Stimulated activated CD8-positive, alpha-beta memory T cell treated with anti-CD3 and anti-CD28 coated beads, Interleukin-12 subunit alpha, Interleukin-12 subunit beta, amount 100 ng/mL, for 24 hours (primary cell): ENCODE data around the gene RBFOX1.

Experiments
- DNase-seq: peaks from one replicate; pipeline ENCODE4 v3.0.0-alpha.2; 2020; ENCODE audit errors: extremely low read depth

The RBFOX1 gene

DNA sequence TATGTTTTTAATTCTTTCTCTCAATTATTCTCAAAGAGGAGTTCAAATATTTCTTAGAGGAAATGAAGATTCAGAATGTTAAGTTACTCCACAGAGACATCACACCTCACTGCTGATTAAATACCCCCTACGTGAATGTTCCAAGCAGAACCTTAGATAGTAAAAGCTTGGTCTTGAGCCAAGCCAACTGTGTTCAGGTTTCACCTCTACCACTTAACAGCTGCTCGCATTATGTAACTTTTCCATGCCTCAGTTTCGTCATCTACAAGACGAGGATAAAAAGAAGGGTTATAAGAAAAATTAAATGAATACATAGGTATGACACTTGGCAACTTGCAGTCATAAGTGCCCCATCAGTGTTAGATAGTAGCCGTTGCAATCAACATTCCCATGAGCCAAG lies 356.2 kb downstream of the RBFOX1 start:
- no peak for DNase-seq

DNA sequence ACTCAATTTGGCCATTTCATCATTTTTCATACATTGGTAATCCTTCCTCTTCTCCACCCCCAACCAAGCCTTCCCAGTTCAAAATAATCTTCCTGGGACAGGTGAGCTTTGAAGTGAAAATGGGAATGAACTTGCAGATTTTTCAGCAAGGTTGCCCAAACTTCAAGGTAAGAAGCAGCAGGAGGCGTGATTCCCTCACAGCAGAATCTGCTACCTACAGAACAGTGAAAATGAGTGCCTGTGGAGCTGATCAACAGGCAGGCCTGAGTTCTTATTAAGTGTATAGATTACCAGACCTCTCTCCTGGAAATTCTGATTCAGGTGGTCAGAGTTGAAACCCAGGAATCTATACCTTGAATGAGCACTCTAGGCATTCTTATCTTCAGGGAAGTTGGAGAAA lies 356.6 kb downstream of the RBFOX1 start:
- no peak for DNase-seq

DNA sequence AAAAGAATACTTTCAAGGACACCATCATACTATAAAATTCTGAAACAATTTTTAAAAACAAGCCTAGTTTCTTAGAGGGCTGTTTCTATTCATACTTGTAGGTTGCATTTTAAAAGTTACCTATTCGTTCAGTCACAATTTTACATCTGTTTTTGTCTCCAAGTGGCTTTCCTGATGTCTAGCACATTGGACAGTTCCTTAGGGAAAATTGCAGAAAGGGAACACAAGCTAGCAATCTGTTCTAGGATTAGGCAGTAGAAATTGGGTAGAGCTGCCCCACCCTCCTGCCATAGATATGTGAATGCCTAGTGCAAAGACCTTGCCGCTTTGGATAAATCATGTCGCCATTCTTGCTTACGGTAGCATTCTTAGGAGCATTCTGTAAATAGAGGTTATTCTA lies 358.9 kb downstream of the RBFOX1 start:
- DNase-seq = no peak

DNA sequence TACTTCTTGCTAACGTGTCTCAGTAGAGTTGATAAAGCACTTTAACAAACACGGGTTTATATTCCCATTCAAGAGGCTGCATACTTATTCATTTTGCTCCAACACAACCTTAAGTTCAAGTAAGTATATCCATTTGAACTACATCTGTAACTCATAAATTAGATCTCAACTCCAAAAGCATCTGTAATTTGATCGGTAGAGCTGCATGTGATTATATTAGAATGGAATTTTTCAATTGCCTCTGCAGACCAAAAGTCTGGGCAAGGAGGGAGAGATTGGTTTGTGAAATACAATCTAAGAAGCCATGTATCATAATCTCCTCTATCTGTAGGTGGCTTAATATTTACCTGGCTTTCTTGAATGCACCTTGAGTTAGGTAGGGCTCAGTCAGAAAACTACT lies 371.0 kb downstream of the RBFOX1 start:
- no peak for DNase-seq

DNA sequence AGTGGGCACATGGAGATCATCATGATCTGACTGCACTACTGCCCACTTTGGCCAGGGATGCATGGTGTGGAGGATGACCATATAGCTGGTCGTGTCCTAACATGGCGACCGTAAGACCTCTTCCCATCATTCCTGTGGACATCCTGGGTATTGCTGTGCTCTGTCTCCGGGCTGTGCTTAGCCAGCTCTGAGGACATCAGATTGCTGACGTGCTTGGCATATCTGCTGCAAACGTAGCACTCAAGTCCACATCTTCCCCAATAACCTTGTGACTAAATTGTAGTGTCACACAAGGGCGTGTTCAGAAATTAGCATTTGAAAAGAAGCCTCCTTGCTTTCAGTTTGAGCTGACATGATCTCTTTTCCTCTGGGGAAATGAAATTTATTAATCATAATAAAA lies 373.2 kb downstream of the RBFOX1 start:
- no peak for DNase-seq

DNA sequence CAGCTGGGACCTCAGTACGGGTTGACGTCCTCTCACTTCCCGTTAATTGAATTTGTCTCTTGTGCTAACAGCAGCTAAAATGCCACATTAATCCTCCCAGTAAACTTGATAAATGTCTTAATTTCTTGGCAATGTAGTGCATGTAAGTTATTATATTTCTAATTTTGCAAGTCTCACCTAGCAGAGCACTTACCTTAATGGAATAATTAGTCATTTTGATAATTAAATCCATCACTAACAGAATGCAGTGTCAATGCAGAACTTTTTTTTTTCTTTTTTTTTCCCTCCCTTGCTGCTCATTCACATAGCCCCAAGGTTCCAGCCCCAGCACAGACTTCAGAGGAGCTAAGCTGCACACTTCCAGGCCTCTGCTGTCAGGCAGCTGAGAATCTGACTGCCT lies 376.5 kb downstream of the RBFOX1 start:
- DNase-seq = no peak

DNA sequence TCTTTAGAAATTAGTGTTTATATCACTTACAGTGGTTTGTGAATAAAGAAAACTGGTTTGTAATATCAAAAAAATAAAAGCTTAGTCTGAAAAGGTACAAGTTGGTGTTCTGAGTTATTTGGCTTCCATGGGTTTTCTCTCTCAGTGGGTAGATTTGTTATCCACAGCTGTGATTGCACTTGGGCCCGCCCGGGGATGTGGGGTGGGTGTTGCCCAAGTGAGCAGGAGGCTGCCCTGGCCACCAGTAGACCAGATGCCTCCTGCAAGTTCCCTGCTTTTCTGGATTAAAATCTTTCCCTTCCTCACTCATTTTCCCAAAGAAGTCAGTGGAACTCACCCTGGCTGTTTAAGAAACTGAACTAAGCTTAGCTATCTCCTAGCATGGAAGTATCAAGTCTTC lies 380.6 kb downstream of the RBFOX1 start:
- DNase-seq = no peak

DNA sequence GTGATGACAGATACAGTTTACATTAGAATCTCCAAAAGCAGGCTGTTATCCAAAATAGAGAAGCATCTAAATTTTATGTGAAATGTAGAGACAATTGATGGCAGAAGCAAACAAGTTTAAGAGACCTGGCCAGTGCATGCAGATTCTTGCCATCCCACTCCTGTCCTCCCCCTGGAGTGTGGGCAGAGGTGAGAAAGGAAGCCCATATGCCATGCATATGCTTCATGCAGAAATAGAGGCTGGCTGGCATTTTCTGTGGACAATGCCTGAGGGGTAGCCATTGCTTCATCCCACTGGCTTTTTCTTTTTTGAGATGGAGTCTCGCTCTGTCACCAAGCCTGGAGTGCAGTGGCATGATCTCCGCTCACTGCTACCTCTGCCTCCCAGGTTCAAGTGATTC lies 382.1 kb downstream of the RBFOX1 start:
- no peak for DNase-seq

DNA sequence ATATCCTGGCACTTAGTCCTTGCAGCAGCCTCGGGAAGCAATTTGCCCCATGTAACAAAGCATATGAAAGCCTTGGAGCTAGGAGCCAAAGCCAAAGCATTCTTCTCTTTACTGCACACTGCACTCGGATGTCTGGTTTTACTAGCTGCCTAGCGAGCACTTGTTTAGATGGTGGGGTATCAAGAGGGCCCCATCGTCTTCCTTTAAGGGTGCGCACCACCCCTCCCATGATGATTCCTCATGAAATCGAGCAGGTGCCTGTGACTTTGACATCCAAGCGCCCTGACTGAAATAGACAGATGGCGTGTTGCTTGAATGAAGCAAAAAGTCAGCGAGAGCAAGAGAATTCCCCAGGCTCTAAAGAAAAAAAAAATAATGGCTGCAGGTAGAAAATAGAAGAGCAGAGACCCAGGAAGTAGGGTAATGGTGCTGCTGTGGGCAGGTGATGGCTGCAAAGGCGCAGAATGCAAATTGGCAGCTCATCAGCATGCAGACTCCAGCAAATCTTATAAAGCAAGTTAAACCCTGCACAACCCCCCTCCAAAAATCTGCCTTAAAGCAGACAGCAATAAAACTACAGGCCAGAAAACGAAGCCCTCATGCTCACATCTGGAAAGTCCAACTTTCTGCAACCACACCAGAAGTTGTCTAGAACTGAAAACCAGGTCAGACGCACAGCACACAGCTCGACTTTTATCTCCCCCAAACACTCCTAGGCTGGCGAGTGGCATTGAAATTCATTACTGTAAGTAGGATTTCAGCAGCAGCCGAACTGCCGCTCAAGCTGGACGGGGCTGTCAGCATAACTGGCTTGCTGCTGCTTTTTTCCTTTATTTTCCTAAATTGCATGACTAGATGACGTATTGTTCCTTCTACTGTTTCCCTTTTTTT lies 384.3 kb downstream of the RBFOX1 start:
- DNase-seq = no peak

DNA sequence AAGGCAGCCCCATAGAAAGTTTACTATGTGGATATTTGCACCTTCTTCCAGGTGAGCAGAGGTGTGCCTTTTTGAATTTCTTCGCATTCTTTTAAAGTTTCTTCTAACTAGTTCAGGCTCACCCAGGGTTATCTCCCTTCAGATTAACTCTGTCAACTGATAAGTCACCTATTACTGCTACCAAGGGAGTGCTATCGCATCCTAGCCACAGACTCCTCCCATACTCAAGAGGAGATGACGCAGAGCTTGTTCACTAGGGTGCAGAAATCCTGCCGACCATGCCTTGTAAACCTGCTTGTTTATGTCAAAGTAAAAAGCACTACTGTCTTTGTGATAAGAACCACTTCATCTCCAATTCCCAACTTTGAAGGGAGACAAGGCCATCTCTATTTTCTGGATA lies 390.1 kb downstream of the RBFOX1 start:
- DNase-seq = no peak

DNA sequence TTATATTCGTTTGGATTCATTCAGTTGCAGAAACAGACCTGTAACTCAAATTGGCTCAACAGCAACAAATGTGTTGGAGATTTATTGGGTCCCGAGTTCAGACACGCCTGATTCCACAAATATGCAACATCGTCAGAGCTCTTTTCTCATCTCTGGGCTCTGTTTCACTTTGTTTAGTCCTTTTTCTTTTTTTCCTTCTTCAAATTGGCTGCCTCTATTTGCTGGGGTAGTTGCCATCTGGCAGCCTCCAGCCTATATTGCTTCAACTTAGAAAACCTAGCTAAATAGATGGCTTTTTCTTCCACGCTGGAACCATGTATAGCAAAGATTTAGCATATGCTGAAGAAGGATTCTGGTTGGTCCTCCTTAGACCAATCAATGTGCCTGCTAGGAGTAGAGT lies 398.5 kb downstream of the RBFOX1 start:
- no peak for DNase-seq

DNA sequence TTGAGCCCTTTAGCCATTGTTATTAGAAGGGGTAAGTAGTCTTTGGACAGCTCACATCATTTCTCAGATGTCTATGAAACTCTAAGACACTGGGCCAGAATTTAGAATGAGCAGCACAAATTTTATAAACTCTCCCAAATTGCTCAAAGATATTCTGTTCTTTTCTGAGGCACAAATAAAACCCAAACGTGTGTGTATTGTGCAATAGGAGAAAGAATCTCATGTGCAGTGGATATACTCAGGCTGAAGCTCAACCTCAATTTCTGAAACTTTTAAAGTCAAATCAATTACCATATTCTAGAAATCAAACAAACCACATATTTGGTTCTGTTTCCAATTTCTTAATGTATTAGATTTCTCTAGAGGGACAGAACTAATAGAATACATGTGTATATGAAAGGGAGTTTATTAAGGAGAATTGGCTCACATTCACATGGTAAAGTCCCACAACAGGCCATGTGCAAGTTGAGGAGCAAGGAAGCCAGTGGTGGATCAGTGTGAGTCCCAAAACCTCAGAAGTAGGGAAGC lies 403.6 kb downstream of the RBFOX1 start:
- DNase-seq = no peak

DNA sequence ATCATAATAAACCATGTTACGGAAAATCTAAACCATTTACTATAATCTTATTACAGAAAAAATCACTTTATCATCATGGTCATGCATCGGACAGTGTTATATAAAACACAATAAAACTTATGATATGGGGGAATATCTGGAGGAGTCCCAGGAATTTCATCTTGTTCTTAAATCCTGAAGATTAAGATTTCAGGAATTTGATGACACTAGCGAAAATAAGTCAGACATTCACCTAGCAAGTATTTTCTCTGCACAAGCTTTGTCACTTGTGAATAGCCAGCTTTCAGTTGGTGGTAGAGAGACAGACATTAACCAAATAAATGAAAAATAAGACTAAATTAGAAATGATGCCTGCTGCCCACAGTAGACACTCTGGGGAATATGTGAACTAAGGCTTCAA lies 410.0 kb downstream of the RBFOX1 start:
- DNase-seq = no peak

DNA sequence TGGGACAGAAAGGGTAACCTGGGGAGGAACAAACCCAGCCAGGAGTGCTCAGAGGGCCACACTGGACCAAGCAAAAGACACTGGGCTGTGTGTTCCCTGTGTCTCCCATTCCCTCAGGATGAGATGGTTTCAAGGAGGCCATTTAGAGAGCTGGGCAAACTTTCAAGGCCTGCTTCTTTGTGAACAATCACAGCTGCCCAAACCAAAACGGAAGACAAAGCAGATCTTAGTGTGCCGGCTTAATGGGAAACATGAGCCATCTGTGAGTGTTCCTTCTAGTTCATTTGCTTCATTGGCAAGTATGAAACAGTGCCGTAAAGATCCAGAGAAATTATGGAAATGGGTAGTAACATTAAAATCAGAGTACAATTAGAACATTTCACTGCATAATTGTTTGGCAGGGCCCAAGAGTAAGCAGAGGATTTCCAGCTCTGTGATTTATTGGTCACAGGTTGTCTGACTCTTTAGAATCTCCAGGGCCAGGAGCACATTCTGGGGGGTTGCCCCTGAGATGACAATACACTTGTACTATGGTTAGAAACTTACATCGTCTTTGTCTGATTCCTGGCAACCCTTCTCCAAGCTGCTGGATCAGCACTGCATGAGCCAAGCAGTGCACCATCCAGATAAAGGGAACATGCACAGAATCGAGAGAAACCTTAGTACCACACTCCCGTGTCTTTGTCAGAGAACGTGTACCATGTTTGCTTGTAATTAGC lies 412.1 kb downstream of the RBFOX1 start:
- no peak for DNase-seq

DNA sequence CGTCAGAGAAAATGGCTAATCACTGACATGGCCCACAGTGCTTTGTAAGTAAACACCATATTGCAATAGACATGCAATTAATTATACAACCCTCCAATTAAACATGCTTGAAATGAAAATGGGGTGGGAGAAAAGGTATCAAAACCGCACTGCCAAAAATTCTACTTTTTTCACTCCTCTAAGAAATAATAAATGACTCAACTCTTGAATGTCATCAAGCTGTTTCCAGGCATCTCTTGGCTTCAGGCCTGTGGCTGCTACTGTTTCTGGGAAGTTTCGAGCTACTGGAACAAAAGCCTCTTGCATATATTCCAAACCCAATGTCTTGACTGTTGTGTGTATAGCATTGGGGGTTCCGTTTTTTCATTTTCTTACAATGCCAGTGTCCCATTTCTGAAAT lies 412.6 kb downstream of the RBFOX1 start:
- DNase-seq = no peak

DNA sequence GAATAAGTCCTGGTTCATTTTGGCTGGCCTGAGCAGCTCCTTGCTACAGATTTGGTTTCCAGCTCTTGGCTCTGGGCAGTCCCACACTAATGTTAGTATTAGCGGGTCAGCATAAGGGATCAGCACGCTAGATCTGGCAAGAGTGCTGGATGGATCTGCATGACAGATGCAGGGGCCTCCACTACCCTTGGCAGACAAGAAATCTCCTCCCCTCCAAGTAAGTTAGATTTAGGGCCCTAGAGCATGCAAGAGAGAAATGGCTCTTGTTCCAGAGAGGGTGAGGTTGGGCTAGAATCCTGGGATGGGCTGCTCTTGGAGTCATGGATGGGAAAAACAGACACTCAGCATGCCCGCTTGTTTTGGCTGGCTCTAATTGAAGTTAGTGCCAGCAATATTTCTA lies 414.3 kb downstream of the RBFOX1 start:
- DNase-seq = no peak

DNA sequence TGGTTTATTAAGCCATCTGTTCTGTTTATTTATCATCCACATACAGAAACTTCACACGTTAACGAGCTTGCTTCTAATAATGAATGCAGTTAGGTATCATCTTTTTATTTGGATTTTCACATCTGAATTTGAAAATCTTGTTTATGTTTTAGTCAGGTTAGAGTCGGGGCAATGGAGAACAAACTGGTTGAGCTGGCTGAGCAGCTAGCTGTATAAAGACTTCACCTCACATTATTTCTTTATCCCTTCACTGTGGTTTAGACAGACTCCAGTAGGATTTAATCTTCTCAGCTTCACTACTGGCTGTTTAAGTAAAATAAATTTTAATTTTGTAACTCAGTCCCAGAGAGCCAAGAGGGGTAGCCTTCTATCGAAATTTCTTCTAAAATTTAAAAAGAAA lies 415.9 kb downstream of the RBFOX1 start:
- DNase-seq = no peak

DNA sequence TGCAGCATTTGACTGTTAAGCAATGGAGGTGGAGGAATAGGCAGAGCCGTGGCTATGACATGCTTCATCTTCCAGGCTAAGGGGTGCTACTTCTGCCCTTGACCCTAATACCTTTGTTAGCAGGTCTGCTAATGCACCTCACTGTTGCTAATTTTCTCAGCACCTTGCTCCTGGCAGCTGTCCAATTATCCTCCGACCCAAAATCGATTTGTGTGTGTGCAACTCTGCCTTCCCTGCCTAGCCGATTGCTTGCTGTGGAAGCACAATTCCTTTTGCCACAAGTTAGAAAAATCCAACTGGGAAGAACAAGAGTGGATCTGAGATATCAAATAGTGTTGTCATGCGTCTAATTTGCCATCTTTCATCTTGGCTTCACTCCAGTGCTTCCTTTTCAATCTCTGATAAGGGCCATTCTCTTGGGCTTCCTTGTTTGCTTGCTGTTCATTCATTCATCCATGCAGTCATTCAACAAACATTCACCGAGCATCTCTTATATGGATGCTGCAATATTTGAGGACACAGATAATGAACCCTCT lies 422.8 kb downstream of the RBFOX1 start:
- DNase-seq = no peak
